Panc1 (cell line): Measurements from ENCODE around the gene POLD2. TPM values are rescaled to one million over a fixed set of nuclear protein-coding genes. Genes with fewer than 3 reads are reported as not detected.

Experiments used
- ATAC-seq: fragments of 200-7000 bp; cut with Tn5 transposase; 2 replicates; pipeline ENCODE4 v1.9.1; 2020; ENCODE audit warnings: mild to moderate bottlenecking, moderate library complexity
- BruUV-seq: library from RNA; stranded (reverse); fragments of 400-500 nt; replicated peaks from 2 replicates; lab custom pipeline; 2021; lab: Mats Ljungman, UMichigan
- CTCF ChIA-PET: fragments of 300-600 bp; sonication (Branson Sonifier 250); formaldehyde crosslinking; loops from one replicate; lab custom pipeline; 2022; ENCODE audit warnings: antibody characterized with exemption; lab: Charles Lee
- POLR2A ChIA-PET: fragments of 300-600 bp; sonication (Branson Sonifier 250); formaldehyde crosslinking; loops from one replicate; lab custom pipeline; 2022; ENCODE audit warnings: antibody characterized with exemption; lab: Charles Lee
- DNase-seq: peaks from one replicate; pipeline ENCODE4 v3.0.0-alpha.2; 2010; ENCODE audit warnings: low read depth, low spot score
- H3K27ac ChIP-seq: 2 replicates; pipeline ENCODE4 v1.5.1; 2011; ENCODE audit warnings: mild to moderate bottlenecking, low read length, inconsistent platforms
- H3K27me3 ChIP-seq: fragments of 200-500 bp; sonication (Bioruptor generic); 2 replicates; pipeline ENCODE4 v1.6.0; 2014; ENCODE audit warnings: low read length, inconsistent platforms; ENCODE audit not compliant: control insufficient read depth, insufficient read depth
- H3K36me3 ChIP-seq: fragments of 200-500 bp; sonication (Bioruptor generic); 2 replicates; pipeline ENCODE4 v1.5.1; 2014; ENCODE audit warnings: inconsistent platforms, mild to moderate bottlenecking, low read length, moderate library complexity; ENCODE audit not compliant: control insufficient read depth, insufficient read depth
- H3K4me1 ChIP-seq: 2 replicates; pipeline ENCODE4 v1.5.1; 2011; ENCODE audit warnings: inconsistent platforms, mild to moderate bottlenecking, low read length, moderate library complexity; ENCODE audit not compliant: control insufficient read depth, insufficient read depth
- H3K4me3 ChIP-seq, 2 experiments: 2 replicates each; pipeline ENCODE4 v1.5.1; 2011 to 2012; ENCODE audit warnings: low read depth in 2 of 2, low read length in 2 of 2, mild to moderate bottlenecking in 2 of 2, inconsistent platforms in 1 of 2, moderate library complexity in 1 of 2
- H3K9me3 ChIP-seq: fragments of 200-500 bp; sonication (Bioruptor generic); 2 replicates; pipeline ENCODE4 v1.5.1; 2014; ENCODE audit warnings: low read depth, mild to moderate bottlenecking, inconsistent platforms, low read length, moderate library complexity; ENCODE audit not compliant: control insufficient read depth, insufficient read depth
- CTCF ChIP-seq: fragments of 450-650 bp; IDR thresholded peaks from 2 replicates; pipeline ENCODE4 v1.5.1; 2017; ENCODE audit warnings: mild to moderate bottlenecking
- POLR2AphosphoS5 ChIP-seq: IDR thresholded peaks from 2 replicates; pipeline ENCODE4 v1.6.1; 2012; ENCODE audit warnings: mild to moderate bottlenecking, low read depth, low read length, moderate library complexity
- SIN3A ChIP-seq: IDR thresholded peaks from 2 replicates; pipeline ENCODE4 v1.6.1; 2012; ENCODE audit warnings: low read depth, mild to moderate bottlenecking, low read length, moderate library complexity, borderline replicate concordance; ENCODE audit not compliant: insufficient read depth
- TCF7L2 ChIP-seq: IDR thresholded peaks from 2 replicates; pipeline ENCODE4 v1.6.1; 2011; ENCODE audit warnings: mild to moderate bottlenecking, low read depth, low read length, inconsistent platforms
- in situ Hi-C: cut with HindIII; loops from 2 replicates; pipeline ENCODE4 v1.10.0; 2016; ENCODE audit warnings: low sequenced_read_pairs, low pct_unique_long_range_greater_than_20kb
- intact Hi-C: fragments of 100-400 bp; cut with micrococcal nuclease; formaldehyde crosslinking; loops from one replicate; pipeline ENCODE4 v1.10.0; 2022; ENCODE audit not compliant: unreplicated experiment
- total RNA-seq: library from RNA; stranded (reverse); gene quantifications from one replicate; pipeline ENCODE4 v1.2.1, GENCODE V29; 2021; ENCODE audit not compliant: unreplicated experiment
- TF ChIP-seq, protein P1 (sequence below), 2 experiments: IDR thresholded peaks; 2 replicates each; pipeline ENCODE4 v1.6.1; 2011 to 2012; ENCODE audit warnings: low read depth in 2 of 2, control low read depth in 1 of 2, low read length in 1 of 2, mild to moderate bottlenecking in 1 of 2, moderate library complexity in 1 of 2; ENCODE audit not compliant: insufficient read depth in 1 of 2

POLD2 gene
- total RNA-seq, 1 experiment from 2014 or later = 195 TPM

DNA sequence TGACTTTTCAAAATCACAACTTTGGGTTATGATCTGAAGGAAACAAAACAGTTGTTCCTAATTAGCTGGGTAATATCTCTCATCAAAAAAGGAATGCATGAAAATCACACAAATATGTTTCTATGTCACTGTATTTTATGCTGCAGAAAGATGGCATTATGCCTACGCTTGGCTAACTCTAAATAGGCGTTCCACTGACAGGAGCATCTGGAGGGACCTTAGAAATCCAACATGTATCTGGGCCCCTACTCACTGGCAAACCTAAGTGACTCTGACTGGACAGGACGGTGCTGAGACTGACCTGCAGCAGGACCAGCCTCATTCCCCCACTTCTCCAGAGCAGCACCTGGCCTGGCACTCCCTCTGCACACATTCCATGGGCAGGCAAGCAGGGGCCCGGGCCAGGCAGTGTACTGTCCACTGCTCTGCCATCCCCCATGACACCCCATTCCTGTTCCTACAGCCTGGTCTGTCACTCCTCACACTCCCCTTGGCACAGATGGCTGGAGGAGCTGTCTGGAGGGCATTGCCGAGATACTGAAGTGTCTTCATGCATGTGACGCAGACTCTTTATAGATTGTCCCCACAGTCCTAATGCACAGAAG lies 20.4 kb upstream of the POLD2 start:
- POLR2A ChIA-PET = no interaction called here

DNA sequence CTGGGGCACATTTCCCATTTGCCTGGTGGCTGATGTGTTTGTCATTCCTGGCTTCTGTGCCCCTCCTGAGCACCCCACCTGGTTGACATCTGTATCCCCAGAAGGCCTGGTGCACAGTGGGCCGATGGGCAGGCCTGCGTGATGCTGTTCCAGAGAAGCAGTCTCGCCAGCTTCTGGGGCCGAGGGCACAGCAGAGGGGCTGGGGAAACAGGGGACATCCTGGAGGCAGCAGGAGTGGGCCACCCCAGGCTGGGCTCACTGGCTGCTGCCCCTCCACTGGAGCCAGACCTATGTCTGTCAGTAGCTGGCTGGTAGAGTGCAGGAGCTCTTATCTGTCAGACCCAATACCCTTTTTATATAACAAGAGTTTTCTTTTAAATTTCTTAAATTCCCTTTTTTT lies 18.7 kb upstream of the POLD2 start:
- intact Hi-C loops = no loop called here
- in situ Hi-C loops = no loop called here
- Histone ChIP-seq H3K27me3 (no peaks in the 10 kb centered on the region), H3K27ac (no peak overlapping the region), H3K4me3 (no peak overlapping the region), H3K9me3 (no peaks in the 10 kb centered on the region), H3K4me1 (no peaks in the 10 kb centered on the region), H3K36me3 (no peaks in the 10 kb centered on the region)
- CTCF ChIA-PET = interaction anchor here (0.5 to 1.1 kb wide), 3 partner anchors 18 to 157 kb away, joined by 3 read pairs; no protein-coding TSS in a partner anchor
- TF ChIP-seq POLR2AphosphoS5 (no peak), SIN3A (no peak), TCF7L2 (no peak), CTCF (no peak)
- TF ChIP-seq, protein P1, sequence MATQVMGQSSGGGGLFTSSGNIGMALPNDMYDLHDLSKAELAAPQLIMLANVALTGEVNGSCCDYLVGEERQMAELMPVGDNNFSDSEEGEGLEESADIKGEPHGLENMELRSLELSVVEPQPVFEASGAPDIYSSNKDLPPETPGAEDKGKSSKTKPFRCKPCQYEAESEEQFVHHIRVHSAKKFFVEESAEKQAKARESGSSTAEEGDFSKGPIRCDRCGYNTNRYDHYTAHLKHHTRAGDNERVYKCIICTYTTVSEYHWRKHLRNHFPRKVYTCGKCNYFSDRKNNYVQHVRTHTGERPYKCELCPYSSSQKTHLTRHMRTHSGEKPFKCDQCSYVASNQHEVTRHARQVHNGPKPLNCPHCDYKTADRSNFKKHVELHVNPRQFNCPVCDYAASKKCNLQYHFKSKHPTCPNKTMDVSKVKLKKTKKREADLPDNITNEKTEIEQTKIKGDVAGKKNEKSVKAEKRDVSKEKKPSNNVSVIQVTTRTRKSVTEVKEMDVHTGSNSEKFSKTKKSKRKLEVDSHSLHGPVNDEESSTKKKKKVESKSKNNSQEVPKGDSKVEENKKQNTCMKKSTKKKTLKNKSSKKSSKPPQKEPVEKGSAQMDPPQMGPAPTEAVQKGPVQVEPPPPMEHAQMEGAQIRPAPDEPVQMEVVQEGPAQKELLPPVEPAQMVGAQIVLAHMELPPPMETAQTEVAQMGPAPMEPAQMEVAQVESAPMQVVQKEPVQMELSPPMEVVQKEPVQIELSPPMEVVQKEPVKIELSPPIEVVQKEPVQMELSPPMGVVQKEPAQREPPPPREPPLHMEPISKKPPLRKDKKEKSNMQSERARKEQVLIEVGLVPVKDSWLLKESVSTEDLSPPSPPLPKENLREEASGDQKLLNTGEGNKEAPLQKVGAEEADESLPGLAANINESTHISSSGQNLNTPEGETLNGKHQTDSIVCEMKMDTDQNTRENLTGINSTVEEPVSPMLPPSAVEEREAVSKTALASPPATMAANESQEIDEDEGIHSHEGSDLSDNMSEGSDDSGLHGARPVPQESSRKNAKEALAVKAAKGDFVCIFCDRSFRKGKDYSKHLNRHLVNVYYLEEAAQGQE (IDR thresholded peaks at IDR 0.05; ENCODE audit: insufficient read depth in 1 of 2, low read depth in 2 of 2, low read length in 1 of 2) = no peak
- POLR2A ChIA-PET = no interaction called here
- DNase-seq (no peak), ATAC-seq (no peak)
- no TSS peak for BruUV-seq

More for the DNA sequence above, 20.4 kb upstream of the POLD2 start:
- Histone ChIP-seq H3K27me3 (no peaks in the 10 kb centered on the region), H3K4me3 (no peak overlapping the region), H3K4me1 (no peaks in the 10 kb centered on the region), H3K27ac (no peak overlapping the region), H3K36me3 (no peaks in the 10 kb centered on the region), H3K9me3 (no peaks in the 10 kb centered on the region)
- no peak for TF ChIP-seq SIN3A
- intact Hi-C loops = no loop called here
- ATAC-seq (no peak), DNase-seq (no peak)
- in situ Hi-C loops = no loop called here
- BruUV-seq = no TSS peak
- CTCF ChIA-PET = no interaction called here

DNA sequence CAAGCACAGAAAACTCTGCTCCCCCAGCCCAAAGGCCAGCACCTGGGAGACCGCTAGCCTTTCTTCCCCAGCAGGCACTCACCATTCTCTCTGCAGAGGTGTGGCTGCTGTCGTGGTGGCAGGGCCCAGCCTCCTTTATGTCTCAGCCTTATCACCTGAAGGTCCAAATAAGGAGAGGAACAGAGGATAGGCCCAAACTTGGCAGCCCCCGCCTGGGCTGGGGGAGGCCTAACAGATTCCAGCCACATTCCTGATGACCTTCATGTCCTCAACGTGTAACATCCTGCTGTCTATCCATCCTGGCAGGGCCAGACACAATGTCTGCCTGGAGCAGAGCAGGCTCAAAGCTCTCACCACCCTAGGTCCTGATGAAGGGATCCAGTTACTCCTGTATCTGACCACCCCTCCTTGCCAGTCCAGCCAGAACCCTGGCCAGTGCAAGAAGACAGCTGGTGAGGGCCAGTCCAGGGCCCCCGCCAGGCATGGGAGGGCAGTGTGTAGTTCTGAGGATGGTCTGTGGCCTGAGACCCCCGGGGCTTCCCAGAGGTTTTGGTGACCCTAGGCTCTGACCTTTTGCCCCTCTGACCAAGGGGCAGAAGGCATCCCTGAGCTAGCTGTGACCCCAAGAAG lies 18.0 kb upstream of the POLD2 start, which contains the start of gene MYL7:
Gene MYL7, minus strand, starts transcription at position 112 of the 630 bp plus-strand sequence. Its CDS starts 27 bp downstream, at position 85.
- ChIA-PET CTCF (interaction anchor here (1.1 kb wide), 1 partner anchor 100 kb away, joined by 3 read pairs; no protein-coding TSS in a partner anchor), POLR2A (interaction anchor here (0.7 kb wide), 1 partner anchor 17 kb away, joined by 3 read pairs; no protein-coding TSS in a partner anchor)
- no peak for ATAC-seq
- in situ Hi-C loops = no loop called here
- Histone ChIP-seq H3K4me1 (no peaks in the 10 kb centered on the region), H3K27ac (no peak within 1 kb of the TSS), H3K4me3 (no peak within 1 kb of the TSS), H3K9me3 (no peaks in the 10 kb centered on the region), H3K27me3 (no peaks in the 10 kb centered on the region), H3K36me3 (no peaks in the 10 kb centered on the region)
- BruUV-seq = no TSS peak
- no peak for TF ChIP-seq CTCF
- TF ChIP-seq POLR2AphosphoS5 = no peak
- TF ChIP-seq, protein P1 (IDR thresholded peaks at IDR 0.05; ENCODE audit: insufficient read depth in 1 of 2, low read depth in 2 of 2, low read length in 1 of 2) = no peak
- no peak for TF ChIP-seq TCF7L2
- TF ChIP-seq SIN3A = no peak
- DNase-seq = no peak
- intact Hi-C loops = no loop called here
